Coronary artery (tissue), 2 donors: ENCODE results near the gene SYT1.

Experiments
- DNase-seq: peaks from one replicate; pipeline ENCODE4 v3.0.0-alpha.2; 2017; ENCODE audit warnings: low spot score
- H3K27ac ChIP-seq, 2 donors: fragments of 200-600 bp; sonication (generic); one replicate each; pipeline ENCODE4 v1.5.1; 2016 to 2019
- H3K4me3 ChIP-seq: fragments of 200-600 bp; sonication (generic); 2 replicates; pipeline ENCODE4 v1.5.1; 2016; ENCODE audit warnings: mild to moderate bottlenecking, moderate library complexity
- TF ChIP-seq, protein P1 (sequence below): fragments of 200-600 bp; sonication (generic); IDR thresholded peaks from one replicate; pipeline ENCODE4 v1.5.1; 2019; ENCODE audit warnings: antibody characterized with exemption

SYT1 gene

GRCh38 chr12:79124385-79124784 is 259.8 kb downstream of the SYT1 start:
- Histone ChIP-seq H3K27ac (no peak overlapping the region), H3K4me3 (no peak overlapping the region)
- TF ChIP-seq, protein P1, sequence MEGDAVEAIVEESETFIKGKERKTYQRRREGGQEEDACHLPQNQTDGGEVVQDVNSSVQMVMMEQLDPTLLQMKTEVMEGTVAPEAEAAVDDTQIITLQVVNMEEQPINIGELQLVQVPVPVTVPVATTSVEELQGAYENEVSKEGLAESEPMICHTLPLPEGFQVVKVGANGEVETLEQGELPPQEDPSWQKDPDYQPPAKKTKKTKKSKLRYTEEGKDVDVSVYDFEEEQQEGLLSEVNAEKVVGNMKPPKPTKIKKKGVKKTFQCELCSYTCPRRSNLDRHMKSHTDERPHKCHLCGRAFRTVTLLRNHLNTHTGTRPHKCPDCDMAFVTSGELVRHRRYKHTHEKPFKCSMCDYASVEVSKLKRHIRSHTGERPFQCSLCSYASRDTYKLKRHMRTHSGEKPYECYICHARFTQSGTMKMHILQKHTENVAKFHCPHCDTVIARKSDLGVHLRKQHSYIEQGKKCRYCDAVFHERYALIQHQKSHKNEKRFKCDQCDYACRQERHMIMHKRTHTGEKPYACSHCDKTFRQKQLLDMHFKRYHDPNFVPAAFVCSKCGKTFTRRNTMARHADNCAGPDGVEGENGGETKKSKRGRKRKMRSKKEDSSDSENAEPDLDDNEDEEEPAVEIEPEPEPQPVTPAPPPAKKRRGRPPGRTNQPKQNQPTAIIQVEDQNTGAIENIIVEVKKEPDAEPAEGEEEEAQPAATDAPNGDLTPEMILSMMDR: no peak
- no peak for DNase-seq

- no peak for DNase-seq
- TF ChIP-seq, protein P1: no peak
- no peak overlapping the region for H3K4me3 ChIP-seq
- H3K27ac ChIP-seq: no peak overlapping the region
Measured at GRCh38 chr12:79125358-79125757, 260.8 kb downstream of the SYT1 start.

GRCh38 chr12:79127271-79127751 is 262.7 kb downstream of the SYT1 start:
- H3K4me3 ChIP-seq: no peak overlapping the region
- DNase-seq: no peak
- H3K27ac ChIP-seq: no peak overlapping the region
- TF ChIP-seq, protein P1: no peak

GRCh38 chr12:79128956-79129355 is 264.4 kb downstream of the SYT1 start:
- no peak for DNase-seq
- TF ChIP-seq, protein P1: no peak
- H3K4me3 ChIP-seq: no peak overlapping the region
- no peak overlapping the region for H3K27ac ChIP-seq

GRCh38 chr12:79138872-79139271 is 274.3 kb downstream of the SYT1 start:
- Histone ChIP-seq H3K4me3 (no peak overlapping the region), H3K27ac (no peak overlapping the region)
- no peak for DNase-seq
- TF ChIP-seq, protein P1: no peak

- DNase-seq: no peak
- Histone ChIP-seq H3K27ac (no peak overlapping the region), H3K4me3 (no peak overlapping the region)
- TF ChIP-seq, protein P1: no peak
Measured at GRCh38 chr12:79140711-79141110, 276.1 kb downstream of the SYT1 start.

DNA sequence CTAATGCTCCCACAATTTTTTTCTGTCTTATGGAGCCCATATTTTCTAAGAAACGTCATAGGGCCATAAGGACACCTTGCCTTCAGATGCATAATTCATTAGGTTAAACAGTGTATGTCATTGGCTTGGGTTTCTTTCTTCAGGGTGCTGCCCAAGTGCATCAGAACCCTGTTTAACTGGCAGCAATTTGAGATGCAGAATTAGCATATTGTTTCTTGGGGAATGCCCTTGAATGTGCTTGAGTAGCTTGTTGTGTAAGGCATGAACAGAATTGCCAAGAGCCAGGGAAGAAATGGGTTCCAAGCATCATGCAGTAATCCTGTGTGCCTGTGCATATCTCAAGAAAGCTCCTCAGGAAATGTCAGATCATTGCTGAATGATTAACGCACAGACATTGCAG is 277.2 kb downstream of the SYT1 start:
- H3K4me3 ChIP-seq: no peak overlapping the region
- DNase-seq: no peak
- TF ChIP-seq, protein P1: no peak
- H3K27ac ChIP-seq: no peak overlapping the region
